ENCODE measurements around the gene SOX6. TPM values are rescaled to one million over a fixed set of nuclear protein-coding genes. Genes with fewer than 3 reads are reported as not detected.

Gene SOX6
- total and polyA plus RNA-seq, 2 of the 13 experiments (the other 11 are each of a cell fraction or from before 2014, with no cell fraction given), result 2.6 to 11.2 TPM

DNA sequence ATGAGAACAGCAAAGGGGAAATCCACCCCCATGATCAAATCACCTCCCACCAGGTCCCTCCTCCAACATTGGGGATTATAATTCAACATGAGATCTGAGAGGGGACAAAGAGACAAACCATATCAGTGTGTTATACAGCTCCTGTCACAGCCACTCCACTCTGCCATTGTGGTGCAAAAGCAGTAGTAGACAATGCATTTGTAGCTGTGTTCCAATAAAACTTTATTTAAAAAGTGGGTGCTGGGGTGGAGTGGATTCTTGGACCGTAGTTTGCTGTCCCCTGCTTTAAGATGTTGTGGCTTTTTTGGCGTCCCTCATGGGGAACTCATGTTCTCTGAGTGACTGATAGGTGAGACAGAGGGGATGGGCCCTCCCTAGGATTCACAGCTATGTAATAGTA is 399.1 kb downstream of the SOX6 start:
- Histone ChIP-seq H3K79me2 (ENCODE audit: insufficient read depth, low read length) (no peaks in the 10 kb centered on the region), H3K36me3 (replicated peaks in 1 of 2; ENCODE audit: control insufficient read depth in 1 of 2, insufficient read depth in 2 of 2, low read length in 2 of 2) (no peaks in the 10 kb centered on the region), H3K4me2 (ENCODE audit: low read depth, low read length) (no peak overlapping the region), H3K9me3 (ENCODE audit: low read length) (no peaks in the 10 kb centered on the region), H3K27ac (ENCODE audit: extremely low read length, insufficient read depth, low read length) (no peak overlapping the region), H3K4me3 (replicated peaks in 1 of 3; ENCODE audit: insufficient read depth in 1 of 3, low read depth in 2 of 3, low read length in 3 of 3) (no peak overlapping the region), H3K27me3 (ENCODE audit: control insufficient read depth in 1 of 2, insufficient read depth in 2 of 2, low read length in 2 of 2) (no peaks in the 10 kb centered on the region), H3K9ac (ENCODE audit: insufficient read depth, low read depth, low read length) (no peak overlapping the region), H3K4me1 (ENCODE audit: insufficient read depth, low read length) (no peaks in the 10 kb centered on the region), H2AFZ (ENCODE audit: low read length) (no peak overlapping the region), H4K20me1 (ENCODE audit: insufficient read depth, low read length) (no peaks in the 10 kb centered on the region)
- TF ChIP-seq, protein P1, sequence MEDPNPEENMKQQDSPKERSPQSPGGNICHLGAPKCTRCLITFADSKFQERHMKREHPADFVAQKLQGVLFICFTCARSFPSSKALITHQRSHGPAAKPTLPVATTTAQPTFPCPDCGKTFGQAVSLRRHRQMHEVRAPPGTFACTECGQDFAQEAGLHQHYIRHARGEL (CRISPR knock-in tag; IDR thresholded peaks at IDR 0.05), result no peak
- no peak for TF ChIP-seq RARG (CRISPR knock-in tag; IDR thresholded peaks at IDR 0.05; ENCODE audit: low read depth)
- TF ChIP-seq, protein P2, sequence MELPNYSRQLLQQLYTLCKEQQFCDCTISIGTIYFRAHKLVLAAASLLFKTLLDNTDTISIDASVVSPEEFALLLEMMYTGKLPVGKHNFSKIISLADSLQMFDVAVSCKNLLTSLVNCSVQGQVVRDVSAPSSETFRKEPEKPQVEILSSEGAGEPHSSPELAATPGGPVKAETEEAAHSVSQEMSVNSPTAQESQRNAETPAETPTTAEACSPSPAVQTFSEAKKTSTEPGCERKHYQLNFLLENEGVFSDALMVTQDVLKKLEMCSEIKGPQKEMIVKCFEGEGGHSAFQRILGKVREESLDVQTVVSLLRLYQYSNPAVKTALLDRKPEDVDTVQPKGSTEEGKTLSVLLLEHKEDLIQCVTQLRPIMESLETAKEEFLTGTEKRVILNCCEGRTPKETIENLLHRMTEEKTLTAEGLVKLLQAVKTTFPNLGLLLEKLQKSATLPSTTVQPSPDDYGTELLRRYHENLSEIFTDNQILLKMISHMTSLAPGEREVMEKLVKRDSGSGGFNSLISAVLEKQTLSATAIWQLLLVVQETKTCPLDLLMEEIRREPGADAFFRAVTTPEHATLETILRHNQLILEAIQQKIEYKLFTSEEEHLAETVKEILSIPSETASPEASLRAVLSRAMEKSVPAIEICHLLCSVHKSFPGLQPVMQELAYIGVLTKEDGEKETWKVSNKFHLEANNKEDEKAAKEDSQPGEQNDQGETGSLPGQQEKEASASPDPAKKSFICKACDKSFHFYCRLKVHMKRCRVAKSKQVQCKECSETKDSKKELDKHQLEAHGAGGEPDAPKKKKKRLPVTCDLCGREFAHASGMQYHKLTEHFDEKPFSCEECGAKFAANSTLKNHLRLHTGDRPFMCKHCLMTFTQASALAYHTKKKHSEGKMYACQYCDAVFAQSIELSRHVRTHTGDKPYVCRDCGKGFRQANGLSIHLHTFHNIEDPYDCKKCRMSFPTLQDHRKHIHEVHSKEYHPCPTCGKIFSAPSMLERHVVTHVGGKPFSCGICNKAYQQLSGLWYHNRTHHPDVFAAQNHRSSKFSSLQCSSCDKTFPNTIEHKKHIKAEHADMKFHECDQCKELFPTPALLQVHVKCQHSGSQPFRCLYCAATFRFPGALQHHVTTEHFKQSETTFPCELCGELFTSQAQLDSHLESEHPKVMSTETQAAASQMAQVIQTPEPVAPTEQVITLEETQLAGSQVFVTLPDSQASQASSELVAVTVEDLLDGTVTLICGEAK (IDR thresholded peaks at IDR 0.05), result no peak
- TF ChIP-seq, protein P2 (CRISPR knock-in tag; IDR thresholded peaks at IDR 0.05), result peak; percentile 85
- DNase-seq (ENCODE audit: low spot score) (no peak), FAIRE-seq (no peak), ATAC-seq (no peak)
- WGBS (ENCODE audit: low lambda C conversion rate), result 27% methylated on average over 2 of the region's 2 CpGs
- ChIA-PET POLR2A (no interaction called here), CTCF (ENCODE audit: low intra/inter-chr PET ratio, low total read pairs) (no interaction called here)
- in situ Hi-C loops (cut with HindIII; ENCODE audit: extremely low pct_ligation_motif_present, low pct_unique_long_range_greater_than_20kb) (no loop called here), intact Hi-C loops (cut with micrococcal nuclease; ENCODE audit: unreplicated experiment) (no loop called here)
- no TSS peak for BruUV-seq (replicated peaks)
